ENCODE measurements around the gene TMEM132C. TPM values are rescaled to one million over a fixed set of nuclear protein-coding genes. Genes with fewer than 3 reads are reported as not detected.

The TMEM132C gene
- total and polyA plus RNA-seq, 2 of the 4 experiments (the other 2 are of a cell fraction): not detected

DNA sequence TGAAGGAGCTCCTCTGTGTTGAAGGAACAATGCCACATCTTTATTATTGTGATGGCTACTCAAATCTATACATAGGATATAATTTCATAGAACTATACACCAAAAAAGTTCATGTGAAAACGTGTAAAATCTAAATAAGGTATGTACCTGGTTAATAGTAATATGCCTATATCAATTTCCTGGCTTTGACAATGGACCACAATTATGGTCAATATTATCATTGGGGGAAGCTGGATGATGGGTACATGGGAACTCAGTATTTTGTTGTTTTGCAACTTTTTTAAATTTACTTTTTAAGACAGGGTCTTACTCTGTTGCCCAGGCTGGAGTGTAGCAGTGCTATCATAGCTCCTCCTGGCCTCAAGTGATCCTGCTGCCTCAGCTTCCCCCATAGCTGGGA lies 270.7 kb downstream of the TMEM132C start:
- no peak overlapping the region for H3K56ac ChIP-seq (ENCODE audit: extremely low read depth, insufficient read depth, low read length)
- CTCF ChIA-PET: no interaction called here
- no peak overlapping the region for H4K8ac ChIP-seq (ENCODE audit: low read depth in 2 of 2, low read length in 2 of 2)
- no TSS peak for BruUV-seq (replicated peaks)
- intact Hi-C loops (cut with micrococcal nuclease): no loop called here
- no peaks in the 10 kb centered on the region for H3K9me1 ChIP-seq (ENCODE audit: insufficient read depth, low read length)
- no peak overlapping the region for H2BK120ac ChIP-seq (ENCODE audit: low read depth, low read length)
- H4K5ac ChIP-seq (ENCODE audit: low read depth, low read length): no peak overlapping the region
- no peak overlapping the region for H3K4me2 ChIP-seq (ENCODE audit: low read depth, low read length)
- no peak overlapping the region for H2BK5ac ChIP-seq (ENCODE audit: low read depth, low read length, poor library complexity, severe bottlenecking)
- TF ChIP-seq POLR2A (IDR thresholded peaks at IDR 0.05; ENCODE audit: low read depth, low read length) (no peak), CEBPB (IDR thresholded peaks at IDR 0.05; ENCODE audit: low read depth, low read length) (no peak), SMC3 (IDR thresholded peaks at IDR 0.05; ENCODE audit: low read depth, low read length) (no peak)
- H3K4me1 ChIP-seq (ENCODE audit: control insufficient read depth, insufficient read depth, low read length): no peaks in the 10 kb centered on the region
- DNase-seq (no peak), ATAC-seq (ENCODE audit: low read depth) (no peak)
- WGBS, 2 experiments (ENCODE audit: extremely low coverage in 2 of 2, insufficient read length in 1 of 2): no CpG with 5 or more reads among the region's 1 CpG
- H3K23ac ChIP-seq (ENCODE audit: low read depth, low read length): no peak overlapping the region
- no peak overlapping the region for H3K9ac ChIP-seq (ENCODE audit: low read depth, low read length)
- POLR2A ChIA-PET (ENCODE audit: unreplicated experiment): no interaction called here
- no peaks in the 10 kb centered on the region for H4K20me1 ChIP-seq (ENCODE audit: insufficient read depth, low read length)
- peaks cover 29% of the 10 kb centered on the region for H3K9me3 ChIP-seq (ENCODE audit: control insufficient read depth, insufficient read depth, low read length)
- no peaks in the 10 kb centered on the region for H3K27me3 ChIP-seq (ENCODE audit: control insufficient read depth, insufficient read depth, low read length)
- no peak overlapping the region for H2BK15ac ChIP-seq (ENCODE audit: low read depth, low read length)
- in situ Hi-C loops (cut with MboI; ENCODE audit: low sequenced_read_pairs): no loop called here
- H3K4me3 ChIP-seq (ENCODE audit: insufficient read depth, low read depth, low read length): no peak overlapping the region
- no peak overlapping the region for H3K4ac ChIP-seq (ENCODE audit: low read depth, low read length)
- no peak overlapping the region for H3K14ac ChIP-seq (replicated peaks; ENCODE audit: low read depth, low read length)
- dilution Hi-C loops (cut with HindIII; ENCODE audit: low sequenced_read_pairs, unreplicated experiment): no loop called here
- no peak overlapping the region for H2BK20ac ChIP-seq (ENCODE audit: low read depth, low read length)
- H2AK9ac ChIP-seq (replicated peaks; ENCODE audit: low read depth, low read length, poor library complexity): no peak overlapping the region
- no peaks in the 10 kb centered on the region for H3K36me3 ChIP-seq (ENCODE audit: control insufficient read depth, insufficient read depth, low read length)
- H4K91ac ChIP-seq (ENCODE audit: insufficient read depth, low read depth, low read length): no peak overlapping the region
- no peak overlapping the region for H2AFZ ChIP-seq (replicated peaks; ENCODE audit: low read length, poor library complexity)
- H2AK5ac ChIP-seq (ENCODE audit: low read depth, low read length): no peak overlapping the region
- H3K27ac ChIP-seq (ENCODE audit: insufficient read depth, low read length): no peak overlapping the region
- H3K79me1 ChIP-seq (ENCODE audit: low read depth in 1 of 2, low read length in 2 of 2): no peaks in the 10 kb centered on the region
- H3K18ac ChIP-seq (ENCODE audit: low read depth, low read length): no peak overlapping the region

Data from IMR-90 (cell line).